Measurements from ENCODE around the gene ADGRE2.

Gene ADGRE2

DNA sequence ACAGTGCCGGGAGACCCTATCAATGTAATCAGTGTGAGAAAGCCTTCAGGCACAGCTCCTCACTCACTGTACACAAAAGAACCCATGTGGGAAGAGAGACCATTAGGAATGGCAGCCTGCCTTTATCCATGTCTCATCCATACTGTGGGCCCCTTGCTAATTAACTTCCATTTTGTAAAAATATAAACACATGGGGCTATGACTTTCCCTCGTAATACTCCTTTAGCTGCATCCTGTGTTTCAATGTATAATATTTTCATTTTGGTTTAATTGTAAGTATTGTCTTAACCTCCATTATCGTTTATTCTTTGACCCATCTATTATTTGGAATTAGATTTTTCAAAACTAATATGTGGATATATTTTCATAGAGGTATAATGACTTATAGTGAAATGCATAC, 59.2 kb downstream of the ADGRE2 start:
- H2AFZ ChIP-seq = no peak overlapping the region
- TF ChIP-seq, protein P1, sequence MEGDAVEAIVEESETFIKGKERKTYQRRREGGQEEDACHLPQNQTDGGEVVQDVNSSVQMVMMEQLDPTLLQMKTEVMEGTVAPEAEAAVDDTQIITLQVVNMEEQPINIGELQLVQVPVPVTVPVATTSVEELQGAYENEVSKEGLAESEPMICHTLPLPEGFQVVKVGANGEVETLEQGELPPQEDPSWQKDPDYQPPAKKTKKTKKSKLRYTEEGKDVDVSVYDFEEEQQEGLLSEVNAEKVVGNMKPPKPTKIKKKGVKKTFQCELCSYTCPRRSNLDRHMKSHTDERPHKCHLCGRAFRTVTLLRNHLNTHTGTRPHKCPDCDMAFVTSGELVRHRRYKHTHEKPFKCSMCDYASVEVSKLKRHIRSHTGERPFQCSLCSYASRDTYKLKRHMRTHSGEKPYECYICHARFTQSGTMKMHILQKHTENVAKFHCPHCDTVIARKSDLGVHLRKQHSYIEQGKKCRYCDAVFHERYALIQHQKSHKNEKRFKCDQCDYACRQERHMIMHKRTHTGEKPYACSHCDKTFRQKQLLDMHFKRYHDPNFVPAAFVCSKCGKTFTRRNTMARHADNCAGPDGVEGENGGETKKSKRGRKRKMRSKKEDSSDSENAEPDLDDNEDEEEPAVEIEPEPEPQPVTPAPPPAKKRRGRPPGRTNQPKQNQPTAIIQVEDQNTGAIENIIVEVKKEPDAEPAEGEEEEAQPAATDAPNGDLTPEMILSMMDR (IDR thresholded peaks at IDR 0.05) = no peak
- H3K27me3 ChIP-seq (ENCODE audit: control insufficient read depth, insufficient read depth, low read length) = no peaks in the 10 kb centered on the region
- no peak overlapping the region for H3K4me3 ChIP-seq (ENCODE audit: low read depth, low read length)
- peaks cover 4% of the 10 kb centered on the region for H3K9me3 ChIP-seq (ENCODE audit: control insufficient read depth, low read length)
- no peaks in the 10 kb centered on the region for H3K4me1 ChIP-seq
- H3K9ac ChIP-seq = no peak overlapping the region
- peaks cover 7% of the 10 kb centered on the region for H3K36me3 ChIP-seq (ENCODE audit: control insufficient read depth, insufficient read depth, low read length)
- H3K79me2 ChIP-seq = no peaks in the 10 kb centered on the region
- H3K4me2 ChIP-seq (ENCODE audit: low read length) = no peak overlapping the region
- H3K27ac ChIP-seq = no peak overlapping the region

DNA sequence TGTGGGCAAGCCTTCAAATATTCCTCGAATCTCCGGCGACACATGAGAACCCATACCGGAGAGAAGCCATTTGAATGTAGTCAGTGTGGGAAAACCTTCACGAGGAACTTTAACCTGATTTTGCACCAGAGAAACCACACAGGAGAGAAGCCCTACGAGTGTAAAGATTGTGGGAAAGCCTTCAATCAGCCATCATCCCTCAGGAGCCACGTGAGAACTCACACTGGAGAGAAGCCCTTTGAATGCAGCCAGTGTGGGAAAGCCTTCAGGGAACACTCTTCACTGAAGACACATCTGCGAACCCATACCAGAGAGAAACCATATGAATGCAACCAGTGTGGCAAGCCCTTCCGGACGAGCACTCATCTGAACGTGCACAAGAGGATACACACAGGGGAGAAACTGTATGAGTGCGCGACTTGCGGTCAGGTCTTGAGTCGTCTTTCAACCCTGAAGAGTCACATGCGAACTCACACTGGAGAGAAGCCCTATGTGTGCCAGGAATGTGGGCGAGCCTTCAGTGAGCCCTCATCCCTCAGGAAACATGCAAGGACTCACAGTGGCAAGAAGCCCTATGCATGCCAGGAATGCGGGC, 59.7 kb downstream of the ADGRE2 start:
- Histone ChIP-seq H3K9ac (no peak overlapping the region), H3K27me3 (ENCODE audit: control insufficient read depth, insufficient read depth, low read length) (no peaks in the 10 kb centered on the region), H3K27ac (no peak overlapping the region), H3K4me3 (ENCODE audit: low read depth, low read length) (no peak overlapping the region), H2AFZ (no peak overlapping the region), H3K79me2 (no peaks in the 10 kb centered on the region), H3K36me3 (ENCODE audit: control insufficient read depth, insufficient read depth, low read length) (peaks cover 7% of the 10 kb centered on the region), H3K4me1 (no peaks in the 10 kb centered on the region), H3K4me2 (ENCODE audit: low read length) (no peak overlapping the region), H3K9me3 (ENCODE audit: control insufficient read depth, low read length) (peaks cover 4% of the 10 kb centered on the region)
- TF ChIP-seq, protein P1 (IDR thresholded peaks at IDR 0.05) = no peak

DNA sequence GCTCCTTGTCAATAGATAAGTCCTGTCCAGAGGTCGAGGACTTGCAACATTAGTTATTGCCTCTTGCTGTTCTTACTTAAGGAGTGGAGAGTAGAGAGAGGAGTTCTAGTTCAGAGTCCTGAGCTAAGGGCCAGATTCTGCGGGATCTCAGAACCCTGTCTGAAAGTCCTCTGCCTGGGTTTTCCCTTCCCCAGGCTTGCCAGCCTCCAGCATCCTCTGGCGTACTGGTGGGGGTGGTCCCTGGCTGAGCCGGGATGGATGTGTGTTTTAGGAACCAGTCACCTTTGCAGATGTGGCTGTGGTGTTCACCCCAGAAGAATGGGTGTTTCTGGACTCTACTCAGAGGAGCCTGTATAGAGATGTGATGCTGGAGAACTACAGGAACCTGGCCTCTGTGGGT, 62.5 kb downstream of the ADGRE2 start:
- no peak overlapping the region for H2AFZ ChIP-seq
- no peak overlapping the region for H3K4me3 ChIP-seq (ENCODE audit: low read depth, low read length)
- no peaks in the 10 kb centered on the region for H3K4me1 ChIP-seq
- TF ChIP-seq, protein P1 (IDR thresholded peaks at IDR 0.05) = no peak
- H3K9me3 ChIP-seq (ENCODE audit: control insufficient read depth, low read length) = peaks cover 4% of the 10 kb centered on the region
- no peak overlapping the region for H3K27ac ChIP-seq
- no peaks in the 10 kb centered on the region for H3K79me2 ChIP-seq
- H3K4me2 ChIP-seq (ENCODE audit: low read length) = no peak overlapping the region
- no peaks in the 10 kb centered on the region for H3K27me3 ChIP-seq (ENCODE audit: control insufficient read depth, insufficient read depth, low read length)
- H3K9ac ChIP-seq = no peak overlapping the region
- peaks cover 7% of the 10 kb centered on the region for H3K36me3 ChIP-seq (ENCODE audit: control insufficient read depth, insufficient read depth, low read length)

DNA sequence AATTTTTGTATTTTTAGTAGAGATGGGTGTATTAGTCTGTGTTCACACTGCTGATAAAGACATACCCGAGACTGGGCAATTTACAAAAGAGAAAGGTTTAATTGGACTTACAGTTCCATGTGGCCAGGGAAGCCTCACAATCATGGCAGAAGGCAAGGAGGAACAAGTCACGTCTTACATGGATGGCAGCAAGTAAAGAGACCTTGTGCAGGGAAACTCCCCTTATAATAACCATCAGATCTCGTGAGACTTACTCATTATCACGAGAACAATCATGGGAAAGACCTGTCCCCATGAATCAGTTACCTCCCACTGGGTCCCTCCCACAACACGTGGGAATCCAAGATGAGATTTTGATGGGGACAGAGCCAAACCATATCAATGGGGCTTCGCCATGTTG, 73.9 kb downstream of the ADGRE2 start:
- no peak overlapping the region for H3K27ac ChIP-seq
- TF ChIP-seq, protein P1 (IDR thresholded peaks at IDR 0.05) = no peak
- no peaks in the 10 kb centered on the region for H3K4me1 ChIP-seq
- H3K36me3 ChIP-seq (ENCODE audit: control insufficient read depth, insufficient read depth, low read length) = no peaks in the 10 kb centered on the region
- H3K79me2 ChIP-seq = no peaks in the 10 kb centered on the region
- no peak overlapping the region for H3K4me2 ChIP-seq (ENCODE audit: low read length)
- no peak overlapping the region for H2AFZ ChIP-seq
- H3K27me3 ChIP-seq (ENCODE audit: control insufficient read depth, insufficient read depth, low read length) = no peaks in the 10 kb centered on the region
- H3K4me3 ChIP-seq (ENCODE audit: low read depth, low read length) = no peak overlapping the region
- no peak overlapping the region for H3K9ac ChIP-seq
- no peaks in the 10 kb centered on the region for H3K9me3 ChIP-seq (ENCODE audit: control insufficient read depth, low read length)

DNA sequence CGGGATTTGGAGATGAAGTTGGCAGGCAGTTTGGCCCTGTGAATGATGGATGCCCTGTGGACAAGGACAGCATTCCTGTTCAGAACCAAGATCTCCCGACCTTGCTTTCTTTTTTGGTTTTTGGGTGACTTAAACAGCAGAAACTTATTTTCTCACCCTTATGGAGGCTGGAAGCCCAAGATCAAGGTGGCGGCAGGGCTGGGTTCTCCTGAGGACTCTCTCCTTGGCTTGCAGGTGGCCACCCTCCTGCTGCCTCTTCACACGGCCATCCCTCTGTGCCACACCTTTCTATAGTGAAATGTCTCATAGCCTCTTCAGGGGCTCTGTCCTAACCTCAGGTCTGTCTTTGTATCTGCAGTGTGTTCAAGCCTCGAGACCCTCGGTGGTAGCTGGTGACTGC, 74.5 kb downstream of the ADGRE2 start:
- Histone ChIP-seq H3K4me1 (no peaks in the 10 kb centered on the region), H2AFZ (no peak overlapping the region), H3K9me3 (ENCODE audit: control insufficient read depth, low read length) (no peaks in the 10 kb centered on the region), H3K27me3 (ENCODE audit: control insufficient read depth, insufficient read depth, low read length) (no peaks in the 10 kb centered on the region), H3K79me2 (no peaks in the 10 kb centered on the region), H3K4me3 (ENCODE audit: low read depth, low read length) (no peak overlapping the region), H3K9ac (no peak overlapping the region), H3K4me2 (ENCODE audit: low read length) (no peak overlapping the region), H3K27ac (no peak overlapping the region), H3K36me3 (ENCODE audit: control insufficient read depth, insufficient read depth, low read length) (no peaks in the 10 kb centered on the region)
- TF ChIP-seq, protein P1 (IDR thresholded peaks at IDR 0.05) = no peak
